GM18520 (cell line): Measurements from ENCODE around the gene CACNA2D2.

Experiments
- ATAC-seq: cut with Tn5 transposase; IDR thresholded peaks from one replicate; pipeline ENCODE4 v1.9.1; 2021; ENCODE audit not compliant: unreplicated experiment

Gene CACNA2D2

GRCh38 chr3:50317300-50317699, 186.1 kb downstream of the CACNA2D2 start:
- ATAC-seq: no peak

- no peak for ATAC-seq
Observed at GRCh38 chr3:50316657-50317242, 186.7 kb downstream of the CACNA2D2 start.

GRCh38 chr3:50314816-50315215, 188.6 kb downstream of the CACNA2D2 start:
- ATAC-seq: no peak

GRCh38 chr3:50314342-50314741, 189.1 kb downstream of the CACNA2D2 start:
- ATAC-seq: no peak
